CD4-positive, CD25-positive, alpha-beta regulatory T cell (primary cell): ENCODE data around the gene TMEM39B. TPM values are rescaled to one million over a fixed set of nuclear protein-coding genes. Genes with fewer than 3 reads are reported as not detected.
"Not testable (repeated sequence)": the region's sequence is repeated elsewhere in the genome, so short reads cannot be mapped to it uniquely, and the experiment has no call there.

ENCODE experiments used
- ATAC-seq, 2 donors: fragments of 150-1000 bp; cut with Tn5 transposase; one replicate each; pipeline ENCODE4 v1.10.0; 2021; ENCODE audit warnings: low read depth in 2 of 2, moderate number of reproducible peaks in 2 of 2, moderate library complexity in 1 of 2
- DNase-seq, 3 donors: peaks; one replicate each; pipeline versions ENCODE4 v3.0.0 to v3.0.0-alpha.2; 2012 to 2022; ENCODE audit warnings: mixed read lengths in 1 of 3
- H3K27ac ChIP-seq: one replicate; pipeline ENCODE4 v1.7.0; 2013; ENCODE audit warnings: mild to moderate bottlenecking, low read length; ENCODE audit not compliant: insufficient read depth, poor library complexity, severe bottlenecking
- H3K27me3 ChIP-seq: one replicate; pipeline ENCODE4 v1.7.0; 2013; ENCODE audit warnings: low read length; ENCODE audit not compliant: control insufficient read depth, insufficient read depth
- H3K36me3 ChIP-seq: one replicate; pipeline ENCODE4 v1.7.0; 2013; ENCODE audit warnings: mild to moderate bottlenecking, low read length, moderate library complexity; ENCODE audit not compliant: control insufficient read depth, insufficient read depth
- H3K4me1 ChIP-seq: 2 replicates; pipeline ENCODE4 v1.7.0; 2013; ENCODE audit warnings: mild to moderate bottlenecking, low read length; ENCODE audit not compliant: insufficient read depth, control insufficient read depth, poor library complexity, severe bottlenecking
- H3K4me3 ChIP-seq: one replicate; pipeline ENCODE4 v1.7.0; 2013; ENCODE audit warnings: low read depth, mild to moderate bottlenecking, low read length, moderate library complexity
- H3K9me3 ChIP-seq, 2 experiments: 1 replicate in 1 of 2; 2 replicates in 1 of 2; pipeline ENCODE4 v1.7.0; 2013; ENCODE audit warnings: low read length in 2 of 2, mild to moderate bottlenecking in 1 of 2, moderate library complexity in 1 of 2; ENCODE audit not compliant: control insufficient read depth in 2 of 2
- H3K27ac Mint-ChIP-seq, 3 donors: one replicate each; pipeline ENCODE4 v1.8.0; 2020 to 2022; ENCODE audit warnings: mild to moderate bottlenecking in 3 of 3, mixed read lengths in 3 of 3, moderate library complexity in 2 of 3
- H3K27me3 Mint-ChIP-seq: one replicate; pipeline ENCODE4 v1.8.0; 2022; ENCODE audit warnings: mild to moderate bottlenecking, mixed read lengths
- H3K36me3 Mint-ChIP-seq: one replicate; pipeline ENCODE4 v1.8.0; 2020; ENCODE audit warnings: mixed read lengths
- H3K4me1 Mint-ChIP-seq, 4 donors: one replicate each; pipeline ENCODE4 v1.8.0; 2020 to 2022; ENCODE audit warnings: mixed read lengths in 4 of 4, mild to moderate bottlenecking in 1 of 4
- H3K4me3 Mint-ChIP-seq, 4 donors: one replicate each; pipeline ENCODE4 v1.8.0; 2020 to 2022; ENCODE audit warnings: mild to moderate bottlenecking in 4 of 4, mixed read lengths in 4 of 4, moderate library complexity in 3 of 4
- H3K9me3 Mint-ChIP-seq, 7 donors: one replicate each; pipeline ENCODE4 v1.8.0; 2020 to 2022; ENCODE audit warnings: mixed read lengths in 7 of 7, mild to moderate bottlenecking in 3 of 7, moderate library complexity in 2 of 7
- polyA plus RNA-seq, 4 donors: library from polyadenylated mRNA; unstranded; fragments of 300-500 nt; fragmentation: Illumina TruSeq; gene quantifications; one replicate each; pipeline ENCODE4 v1.2.3, GENCODE V29; 2021
- total RNA-seq: library from RNA; stranded (reverse); gene quantifications from one replicate; pipeline ENCODE4 v1.2.3, GENCODE V29; 2022

TMEM39B gene
- total and polyA plus RNA-seq, 5 donors from 2014 or later = 2.3 to 13.1 (median 2.8) TPM

DNA sequence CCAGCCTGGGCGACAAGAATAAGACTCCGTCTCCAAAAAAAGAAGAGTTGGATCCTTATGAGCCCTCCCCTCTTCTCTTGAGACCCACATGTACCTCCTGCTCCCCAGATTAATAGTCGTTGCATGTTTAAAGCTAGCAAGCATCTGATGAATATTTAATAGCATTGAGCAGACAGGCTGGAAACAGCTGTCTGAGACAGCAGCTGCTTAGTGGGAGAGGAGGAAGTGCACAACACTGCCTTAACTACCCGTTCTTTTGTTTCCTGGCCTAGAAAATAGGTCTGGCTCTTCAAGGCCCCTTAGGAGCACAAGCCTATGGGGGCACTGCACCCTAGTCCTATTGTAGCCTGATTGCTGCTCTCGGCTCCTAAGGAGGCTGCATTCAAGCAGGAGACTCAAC is 17.3 kb upstream of the TMEM39B start:
- Mint-ChIP-seq H3K4me1 (peaks cover 0 to 8% (median 5%) of the 10 kb centered on the region in 4 donors), H3K4me3 (no peak overlapping the region), H3K27ac (peak overlapping the region in 1 of 3 donors; percentile 35), H3K9me3 (no peaks in the 10 kb centered on the region), H3K36me3 (peaks cover 23% of the 10 kb centered on the region), H3K27me3 (no peaks in the 10 kb centered on the region)
- no peak for DNase-seq
- Histone ChIP-seq H3K9me3 (no peaks in the 10 kb centered on the region), H3K36me3 (peaks cover 75% of the 10 kb centered on the region), H3K27ac (no peak overlapping the region), H3K4me1 (no peaks in the 10 kb centered on the region), H3K4me3 (no peak overlapping the region), H3K27me3 (no peaks in the 10 kb centered on the region)
- no peak for ATAC-seq

- H3K4me3 Mint-ChIP-seq = no peak overlapping the region
- H3K36me3 Mint-ChIP-seq = peaks cover 23% of the 10 kb centered on the region
- Histone ChIP-seq H3K27ac (no peak overlapping the region), H3K9me3 (no peaks in the 10 kb centered on the region), H3K4me1 (no peaks in the 10 kb centered on the region), H3K36me3 (peaks cover 79% of the 10 kb centered on the region), H3K4me3 (no peak overlapping the region), H3K27me3 (no peaks in the 10 kb centered on the region)
- ATAC-seq (no peak), DNase-seq (no peak)
- no peaks in the 10 kb centered on the region for H3K27me3 Mint-ChIP-seq
- H3K4me1 Mint-ChIP-seq = peaks cover 0 to 7% (median 5%) of the 10 kb centered on the region in 4 donors
- H3K27ac Mint-ChIP-seq = peak overlapping the region in 2 of 3 donors; percentile 26 to 60
- no peaks in the 10 kb centered on the region for H3K9me3 Mint-ChIP-seq
These were observed 16.1 kb upstream of the TMEM39B start for GRCh38 chr1:32056598-32056997.

GRCh38 chr1:32060914-32061313 is 11.8 kb upstream of the TMEM39B start:
- Histone ChIP-seq H3K4me3 (no peak overlapping the region), H3K9me3 (no peaks in the 10 kb centered on the region), H3K27ac (no peak overlapping the region), H3K36me3 (peaks cover 49% of the 10 kb centered on the region), H3K4me1 (no peaks in the 10 kb centered on the region), H3K27me3 (no peaks in the 10 kb centered on the region)
- Mint-ChIP-seq H3K4me1 (peaks cover 0 to 13% (median 8%) of the 10 kb centered on the region in 4 donors), H3K27me3 (no peaks in the 10 kb centered on the region), H3K36me3 (peaks cover 13% of the 10 kb centered on the region), H3K9me3 (no peaks in the 10 kb centered on the region), H3K4me3 (no peak overlapping the region), H3K27ac (peak overlapping the region in 2 of 3 donors; percentile 29 to 56)
- DNase-seq = no peak
- ATAC-seq = no peak

DNA sequence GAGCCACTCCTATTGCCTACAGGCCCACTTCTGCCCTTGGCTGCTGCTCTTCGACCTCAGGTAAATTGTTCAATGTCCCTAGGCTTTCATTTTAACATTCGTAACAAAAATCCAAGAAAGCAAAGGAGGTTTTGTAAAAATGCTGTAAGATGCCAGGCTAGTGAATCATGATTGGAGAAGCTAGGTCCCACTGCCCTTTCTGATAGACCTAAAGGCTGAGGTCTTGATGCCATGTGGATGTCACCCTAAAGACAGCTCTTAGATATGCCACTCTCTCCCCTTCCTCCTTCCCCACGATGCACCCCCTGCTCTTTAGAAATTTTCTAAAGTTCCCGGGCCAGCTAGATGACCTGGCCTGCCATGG is 9.9 kb upstream of the TMEM39B start:
- H3K27ac ChIP-seq = no peak overlapping the region
- peak overlapping the region in 2 of 3 donors; percentile 60 to 71 for H3K27ac Mint-ChIP-seq

DNA sequence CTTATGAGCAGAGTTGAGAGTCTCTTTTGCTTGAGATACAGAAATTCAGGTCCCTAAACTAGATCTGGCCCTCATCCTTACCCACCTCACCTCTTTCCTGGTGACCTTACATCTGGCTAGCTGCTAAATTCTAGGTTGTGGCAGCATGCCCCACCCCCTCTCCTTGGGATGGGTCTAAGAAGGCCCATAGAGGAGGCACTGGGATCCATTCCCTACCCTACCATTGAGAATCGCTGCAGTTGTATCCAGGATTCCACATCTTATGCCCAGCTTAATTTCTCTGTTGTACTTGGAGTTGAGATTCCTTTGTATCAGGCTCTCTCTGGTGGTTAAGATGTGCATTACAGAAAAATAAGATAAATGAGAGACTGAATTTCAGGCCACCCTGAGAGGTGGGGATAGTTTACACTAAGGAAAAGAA is 9.5 kb upstream of the TMEM39B start:
- H3K4me3 ChIP-seq = no peak overlapping the region
- peaks cover 7 to 17% (median 12%) of the 10 kb centered on the region in 4 donors for H3K4me1 Mint-ChIP-seq
- no peaks in the 10 kb centered on the region for H3K9me3 ChIP-seq
- H3K9me3 Mint-ChIP-seq = no peaks in the 10 kb centered on the region
- H3K36me3 ChIP-seq = peaks cover 35% of the 10 kb centered on the region
- no peaks in the 10 kb centered on the region for H3K27me3 Mint-ChIP-seq
- no peaks in the 10 kb centered on the region for H3K27me3 ChIP-seq
- peaks cover 11% of the 10 kb centered on the region for H3K4me1 ChIP-seq
- no peak overlapping the region for H3K4me3 Mint-ChIP-seq
- peak overlapping the region in 1 of 3 donors; percentile 71 for H3K27ac Mint-ChIP-seq
- H3K27ac ChIP-seq = no peak overlapping the region
- peak; percentile 49 to 55 for ATAC-seq
- peak in 2 of 3 donors; percentile 42 to 53 for DNase-seq
- H3K36me3 Mint-ChIP-seq = peaks cover 7% of the 10 kb centered on the region

More for the DNA sequence above, 9.9 kb upstream of the TMEM39B start:
- Mint-ChIP-seq H3K4me1 (peaks cover 7 to 17% (median 13%) of the 10 kb centered on the region in 4 donors), H3K9me3 (no peaks in the 10 kb centered on the region), H3K4me3 (no peak overlapping the region), H3K36me3 (peaks cover 9% of the 10 kb centered on the region), H3K27me3 (no peaks in the 10 kb centered on the region)
- no peak for ATAC-seq
- Histone ChIP-seq H3K36me3 (peaks cover 38% of the 10 kb centered on the region), H3K4me1 (peaks cover 11% of the 10 kb centered on the region), H3K9me3 (no peaks in the 10 kb centered on the region), H3K4me3 (no peak overlapping the region), H3K27me3 (no peaks in the 10 kb centered on the region)
- DNase-seq = no peak

DNA sequence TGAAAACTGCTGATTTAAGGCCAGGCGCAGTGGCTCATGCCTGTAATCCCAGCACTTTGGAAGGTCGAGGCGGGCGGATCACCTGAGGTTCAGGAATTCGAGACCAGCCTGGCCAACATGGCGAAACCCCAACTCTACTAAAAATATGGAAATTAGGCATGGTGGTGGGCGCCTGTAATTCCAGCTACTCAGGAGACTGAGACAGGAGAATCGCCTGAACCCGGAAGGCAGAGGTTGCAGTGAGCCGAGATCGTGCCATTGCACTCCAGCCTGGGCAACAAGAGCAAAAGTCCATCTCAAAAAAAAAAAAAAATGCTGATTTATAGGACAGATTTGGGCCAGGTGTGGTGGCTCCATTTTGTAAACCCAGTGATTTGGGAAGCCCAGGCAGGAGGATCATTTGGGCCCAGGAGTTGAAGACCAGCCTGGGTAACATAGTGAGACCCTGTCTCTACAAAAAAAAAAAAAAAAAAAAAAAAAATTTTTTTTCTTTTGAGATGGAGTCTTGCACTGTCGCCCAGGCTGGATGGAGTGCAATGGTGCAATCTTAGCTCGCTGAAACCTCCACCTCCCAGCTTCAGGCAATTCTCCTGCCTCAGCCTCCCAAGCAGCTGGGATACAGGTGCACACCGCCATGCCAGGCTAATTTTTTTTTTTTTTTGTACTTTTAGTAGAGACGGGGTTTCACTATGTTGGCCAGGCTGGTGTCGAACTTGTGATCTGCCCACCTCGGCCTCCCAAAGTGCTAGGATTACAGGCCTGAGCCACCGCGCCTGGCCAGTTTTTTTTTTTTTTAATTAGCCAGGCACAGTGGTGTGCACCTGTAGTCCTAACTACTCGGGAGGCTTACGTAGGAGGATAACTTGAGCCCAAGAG is 6.9 kb upstream of the TMEM39B start:
- peaks cover 11% of the 10 kb centered on the region for H3K4me1 ChIP-seq
- peaks cover 11% of the 10 kb centered on the region for H3K36me3 ChIP-seq
- H3K9me3 Mint-ChIP-seq, DNase-seq, H3K36me3 Mint-ChIP-seq, H3K4me3 ChIP-seq, ATAC-seq, H3K4me3 Mint-ChIP-seq, H3K27me3 ChIP-seq, H3K9me3 ChIP-seq, H3K27me3 Mint-ChIP-seq: not testable (repeated sequence)
- H3K4me1 Mint-ChIP-seq = peaks cover 7 to 19% (median 16%) of the 10 kb centered on the region in 4 donors
- peak overlapping the region in 1 of 3 donors; percentile 36 for H3K27ac Mint-ChIP-seq
- H3K27ac ChIP-seq = peak overlapping the region; percentile 14

GRCh38 chr1:32066489-32066873 is 6.3 kb upstream of the TMEM39B start:
- no peaks in the 10 kb centered on the region for H3K36me3 Mint-ChIP-seq
- H3K4me3 Mint-ChIP-seq = peak overlapping the region in 1 of 4 donors; percentile 69
- Histone ChIP-seq H3K27ac (peak overlapping the region; percentile 14), H3K4me3 (peak overlapping the region; percentile 30), H3K27me3 (no peaks in the 10 kb centered on the region), H3K4me1 (peaks cover 11% of the 10 kb centered on the region), H3K36me3 (peaks cover 5% of the 10 kb centered on the region), H3K9me3 (no peaks in the 10 kb centered on the region)
- H3K4me1 Mint-ChIP-seq = peaks cover 7 to 19% (median 16%) of the 10 kb centered on the region in 4 donors
- H3K27me3 Mint-ChIP-seq = no peaks in the 10 kb centered on the region
- H3K9me3 Mint-ChIP-seq = no peaks in the 10 kb centered on the region
- H3K27ac Mint-ChIP-seq = peak overlapping the region in 1 of 3 donors; percentile 36
- peak; percentile 30 to 48 for ATAC-seq
- DNase-seq = peak in 1 of 3 donors; percentile 59
